Mammary microvascular endothelial cell (primary cell): ENCODE measurements around the gene CUTA. TPM values are rescaled to one million over a fixed set of nuclear protein-coding genes. Genes with fewer than 3 reads are reported as not detected.

Source experiments
- total RNA-seq: library from RNA; depleted of rRNA; stranded (reverse); fragments of >200 nt; gene quantifications from 2 replicates; pipeline ENCODE4 v1.2.3, GENCODE V29; 2015

Gene CUTA
- total RNA-seq: 151 and 168 TPM in 2 replicates

GRCh38 chr6:33417903-33418689 is at the start of gene CUTA:
CUTA (minus strand) TSS chr6:33418107; CDS start chr6:33418000, 107 bp downstream.

GRCh38 chr6:33454009-33454946 is 36.4 kb upstream of the CUTA start, which contains the start of gene ZBTB9:
ZBTB9 (plus strand) TSS chr6:33454576; CDS start chr6:33455101, 525 bp downstream.

GRCh38 chr6:33419580-33420490 is 1.9 kb upstream of the CUTA start, which contains the start of gene SYNGAP1:
SYNGAP1 (plus strand) TSS chr6:33420065; CDS start chr6:33420265, 200 bp downstream.

GRCh38 chr6:33410711-33411631 is 6.9 kb downstream of the CUTA start, which contains the start of gene PHF1:
PHF1 (plus strand) TSS chr6:33411014; CDS start chr6:33412264, 1,250 bp downstream.

GRCh38 chr6:33391278-33391921 is 26.5 kb downstream of the CUTA start, which contains the start of gene KIFC1:
KIFC1 (plus strand) TSS chr6:33391823; CDS start chr6:33391986, 163 bp downstream.

Other genes starting within 250 kb of the CUTA start
- gene COL11A2, start 225.6 kb downstream of the CUTA start, total RNA-seq: 0.07 and 0.15 TPM in 2 replicates
- gene RXRB, start 217.4 kb downstream of the CUTA start, total RNA-seq: 12.9 and 17.4 TPM in 2 replicates
- gene SLC39A7, start 217.2 kb downstream of the CUTA start, total RNA-seq: 75.7 and 93.8 TPM in 2 replicates
- gene HSD17B8, start 213.5 kb downstream of the CUTA start, total RNA-seq: 6.7 and 9.8 TPM in 2 replicates
- 8.7 and 11.7 TPM in 2 replicates for gene RING1, start 209.6 kb downstream of the CUTA start, total RNA-seq
- gene VPS52, start 146.2 kb downstream of the CUTA start, total RNA-seq: 36.8 and 43.6 TPM in 2 replicates
- gene RPS18, start 146.0 kb downstream of the CUTA start, total RNA-seq: 4,238 and 4,354 TPM in 2 replicates
- 5.6 and 8.1 TPM in 2 replicates for gene B3GALT4, start 141.0 kb downstream of the CUTA start, total RNA-seq
- 65.6 and 74.7 TPM in 2 replicates for gene WDR46, start 128.9 kb downstream of the CUTA start, total RNA-seq
- gene PFDN6, start 128.5 kb downstream of the CUTA start, total RNA-seq: 55.3 and 67.7 TPM in 2 replicates
- 49.4 and 55.9 TPM in 2 replicates for gene RGL2, start 119.2 kb downstream of the CUTA start, total RNA-seq
- 171 and 179 TPM in 2 replicates for gene TAPBP, start 104.0 kb downstream of the CUTA start, total RNA-seq
- 8.9 and 11.6 TPM in 2 replicates for gene ZBTB22, start 100.4 kb downstream of the CUTA start, total RNA-seq
- gene DAXX, start 95.1 kb downstream of the CUTA start, total RNA-seq: 35.7 and 36.8 TPM in 2 replicates
- gene KIFC1, start 26.3 kb downstream of the CUTA start, total RNA-seq: 41.9 and 45.2 TPM in 2 replicates
- gene PHF1, start 7.1 kb downstream of the CUTA start, total RNA-seq: 17.9 and 24.2 TPM in 2 replicates
- gene SYNGAP1, start 2.0 kb upstream of the CUTA start, total RNA-seq: 1.4 and 2.7 TPM in 2 replicates
- 4.1 and 4.9 TPM in 2 replicates for gene ZBTB9, start 36.5 kb upstream of the CUTA start, total RNA-seq
- gene BAK1, start 162.2 kb upstream of the CUTA start, total RNA-seq: 30.8 and 31.8 TPM in 2 replicates
- 82.5 and 94.1 TPM in 2 replicates for gene ITPR3, start 203.2 kb upstream of the CUTA start, total RNA-seq